IMR-90 (cell line): ENCODE data around the gene KLHL17. TPM values are rescaled to one million over a fixed set of nuclear protein-coding genes. Genes with fewer than 3 reads are reported as not detected.
"Not testable (repeated sequence)": the region's sequence is repeated elsewhere in the genome, so short reads cannot be mapped to it uniquely, and the experiment has no call there.

Experiments
- ATAC-seq: fragments of 200-7000 bp; cut with Tn5 transposase; 2 replicates; pipeline ENCODE4 v1.9.1; 2020; ENCODE audit warnings: low read depth, mild to moderate bottlenecking, moderate library complexity
- BruUV-seq: library from RNA; stranded (reverse); fragments of 400-500 nt; replicated peaks from 2 replicates; lab custom pipeline; 2021; lab: Mats Ljungman, UMichigan
- CTCF ChIA-PET: fragments of 300-600 bp; formaldehyde crosslinking; extraction: SDS; loops from one replicate; lab custom pipeline; 2021; ENCODE audit warnings: antibody characterized with exemption; lab: Yijun Ruan, JAX
- POLR2A ChIA-PET: fragments of 300-600 bp; sonication (Branson Sonifier 250); formaldehyde crosslinking; loops from one replicate; lab custom pipeline; 2022; ENCODE audit warnings: antibody characterized with exemption; ENCODE audit not compliant: unreplicated experiment; lab: Charles Lee
- DNase-seq: peaks from one replicate; pipeline ENCODE4 v3.0.0; 2013
- H2AFZ ChIP-seq: replicated peaks from 2 replicates; pipeline ENCODE3; 2013; ENCODE audit warnings: low read length, mild to moderate bottlenecking; ENCODE audit not compliant: poor library complexity
- H2AK5ac ChIP-seq: 2 replicates; pipeline ENCODE4 v1.6.1; 2013; ENCODE audit warnings: low read depth, low read length, inconsistent platforms
- H2AK9ac ChIP-seq: replicated peaks from 2 replicates; pipeline ENCODE3; 2013; ENCODE audit warnings: mild to moderate bottlenecking, low read depth, low read length, moderate library complexity; ENCODE audit not compliant: poor library complexity
- H2BK120ac ChIP-seq: 2 replicates; pipeline ENCODE4 v1.6.1; 2013; ENCODE audit warnings: low read depth, low read length, inconsistent platforms
- H2BK15ac ChIP-seq: 3 replicates; pipeline ENCODE4 v1.6.1; 2013; ENCODE audit warnings: low read depth, low read length, inconsistent platforms
- H2BK20ac ChIP-seq: 2 replicates; pipeline ENCODE4 v1.6.1; 2013; ENCODE audit warnings: low read depth, mild to moderate bottlenecking, inconsistent platforms, low read length, moderate library complexity
- H2BK5ac ChIP-seq: 2 replicates; pipeline ENCODE4 v1.6.1; 2013; ENCODE audit warnings: mild to moderate bottlenecking, low read depth, low read length, inconsistent platforms; ENCODE audit not compliant: poor library complexity, severe bottlenecking
- H3K14ac ChIP-seq: replicated peaks from 2 replicates; pipeline ENCODE4 v1.6.1; 2013; ENCODE audit warnings: low read depth, low read length, inconsistent platforms
- H3K18ac ChIP-seq: 2 replicates; pipeline ENCODE4 v1.6.1; 2013; ENCODE audit warnings: low read depth, low read length, control low read depth
- H3K23ac ChIP-seq: 2 replicates; pipeline ENCODE4 v1.6.1; 2013; ENCODE audit warnings: low read depth, low read length, inconsistent platforms
- H3K27ac ChIP-seq: 2 replicates; pipeline ENCODE4 v1.5.1; 2013; ENCODE audit warnings: mild to moderate bottlenecking, control low read depth, low read length; ENCODE audit not compliant: insufficient read depth
- H3K27me3 ChIP-seq: 2 replicates; pipeline ENCODE4 v1.6.1; 2013; ENCODE audit warnings: low read length; ENCODE audit not compliant: control insufficient read depth, insufficient read depth
- H3K36me3 ChIP-seq: 2 replicates; pipeline ENCODE4 v1.6.1; 2013; ENCODE audit warnings: low read length, mixed read lengths; ENCODE audit not compliant: control insufficient read depth, insufficient read depth
- H3K4ac ChIP-seq: 2 replicates; pipeline ENCODE4 v1.6.1; 2013; ENCODE audit warnings: low read depth, low read length, inconsistent platforms
- H3K4me1 ChIP-seq: 2 replicates; pipeline ENCODE4 v1.6.1; 2013; ENCODE audit warnings: low read length, mixed read lengths; ENCODE audit not compliant: control insufficient read depth, insufficient read depth
- H3K4me2 ChIP-seq: 2 replicates; pipeline ENCODE4 v1.6.1; 2013; ENCODE audit warnings: low read depth, mild to moderate bottlenecking, control low read depth, low read length, moderate library complexity
- H3K4me3 ChIP-seq: 2 replicates; pipeline ENCODE4 v1.5.1; 2013; ENCODE audit warnings: low read depth, mild to moderate bottlenecking, control low read depth, low read length, moderate library complexity; ENCODE audit not compliant: insufficient read depth
- H3K56ac ChIP-seq: 2 replicates; pipeline ENCODE4 v1.6.1; 2013; ENCODE audit warnings: low read length, inconsistent platforms; ENCODE audit not compliant: insufficient read depth; ENCODE audit errors: extremely low read depth
- H3K79me1 ChIP-seq, 2 experiments: 2 replicates each; pipeline ENCODE4 v1.6.1; 2013; ENCODE audit warnings: low read length in 2 of 2, inconsistent platforms in 1 of 2, low read depth in 1 of 2
- H3K9ac ChIP-seq: 2 replicates; pipeline ENCODE4 v1.6.1; 2013; ENCODE audit warnings: low read depth, low read length, control low read depth
- H3K9me1 ChIP-seq: 2 replicates; pipeline ENCODE4 v1.6.1; 2013; ENCODE audit warnings: low read length, inconsistent platforms; ENCODE audit not compliant: insufficient read depth
- H3K9me3 ChIP-seq: 2 replicates; pipeline ENCODE4 v1.6.1; 2013; ENCODE audit warnings: low read length; ENCODE audit not compliant: control insufficient read depth, insufficient read depth
- H4K20me1 ChIP-seq: 2 replicates; pipeline ENCODE4 v1.6.1; 2013; ENCODE audit warnings: low read length, inconsistent platforms; ENCODE audit not compliant: insufficient read depth
- H4K5ac ChIP-seq: 2 replicates; pipeline ENCODE4 v1.6.1; 2013; ENCODE audit warnings: mild to moderate bottlenecking, low read depth, low read length, control low read depth
- H4K8ac ChIP-seq, 2 experiments: 2 replicates each; pipeline ENCODE4 v1.6.1; 2013; ENCODE audit warnings: low read depth in 2 of 2, low read length in 2 of 2, control low read depth in 1 of 2, inconsistent platforms in 1 of 2
- H4K91ac ChIP-seq: 2 replicates; pipeline ENCODE4 v1.6.1; 2013; ENCODE audit warnings: low read depth, low read length, inconsistent platforms; ENCODE audit not compliant: insufficient read depth
- RAD21 ChIP-seq: IDR thresholded peaks from 2 replicates; pipeline ENCODE4 v1.6.1; 2012; ENCODE audit warnings: low read length, improper control_type of control experiment
- RFX5 ChIP-seq: IDR thresholded peaks from 2 replicates; pipeline ENCODE4 v1.8.0; 2012; ENCODE audit warnings: low read depth, mild to moderate bottlenecking, low read length, moderate library complexity
- WGBS, 2 experiments: methylation state at CpG; one replicate each; pipeline versions ENCODE4 v1.1.5 to v1.1.7; 2013; ENCODE audit warnings: missing lambda C conversion rate in 2 of 2; ENCODE audit not compliant: insufficient read length in 1 of 2; ENCODE audit errors: extremely low coverage in 2 of 2; 5-methylcytosine and 5-hydroxymethylcytosine counted together
- dilution Hi-C: fragments of 300-500 bp; cut with HindIII; formaldehyde crosslinking; loops from one replicate; pipeline ENCODE4 v1.14.3; 2018; ENCODE audit warnings: low sequenced_read_pairs; ENCODE audit not compliant: unreplicated experiment
- in situ Hi-C: fragments of 300-500 bp; cut with MboI; formaldehyde crosslinking; loops from 3 replicates; pipeline ENCODE4 v1.14.3; 2019; ENCODE audit warnings: low sequenced_read_pairs, inconsistent platforms, mixed read lengths
- intact Hi-C: fragments of 100-400 bp; cut with micrococcal nuclease; formaldehyde crosslinking; loops from 2 replicates; pipeline ENCODE4 v1.10.0; 2022
- polyA plus RNA-seq, 3 experiments: library from polyadenylated mRNA; depleted of rRNA; stranded (reverse); fragments of >200 nt; gene quantifications; 2 replicates each; pipeline ENCODE4 v1.2.3, GENCODE V29; 2012; ENCODE audit warnings: low replicate concordance in 1 of 3
- total RNA-seq: library from RNA; depleted of rRNA; stranded (reverse); fragments of >200 nt; gene quantifications from 2 replicates; pipeline ENCODE4 v1.2.3, GENCODE V29; 2012

Gene KLHL17
- total and polyA plus RNA-seq, 2 of the 4 experiments (the other 2 are of a cell fraction): 3.4 to 41.0 TPM

- TF ChIP-seq RFX5 (no peak), RAD21 (no peak)
Measured at GRCh38 chr1:945688-946556, 14.5 kb upstream of the KLHL17 start (continued).

GRCh38 chr1:946811-947210 is 13.6 kb upstream of the KLHL17 start:
- H2AK5ac ChIP-seq, intact Hi-C loops, H3K4me2 ChIP-seq, H4K5ac ChIP-seq, DNase-seq, H2AK9ac ChIP-seq, H2BK15ac ChIP-seq, H3K14ac ChIP-seq, H3K27me3 ChIP-seq, H2AFZ ChIP-seq, POLR2A ChIA-PET, H3K4me3 ChIP-seq, CTCF ChIA-PET, H4K8ac ChIP-seq, H3K23ac ChIP-seq, H4K91ac ChIP-seq, H2BK5ac ChIP-seq, H3K9ac ChIP-seq, H3K4ac ChIP-seq, H3K27ac ChIP-seq, ATAC-seq, dilution Hi-C loops, H3K9me1 ChIP-seq, H3K9me3 ChIP-seq, H2BK120ac ChIP-seq, H3K18ac ChIP-seq, H2BK20ac ChIP-seq, BruUV-seq, in situ Hi-C loops, H3K56ac ChIP-seq: not testable (repeated sequence)
- Histone ChIP-seq H3K79me1 (peaks cover 9 to 15% of the 10 kb centered on the region in 2 experiments), H4K20me1 (peaks cover 24% of the 10 kb centered on the region), H3K4me1 (peaks cover 26% of the 10 kb centered on the region), H3K36me3 (peaks cover 55% of the 10 kb centered on the region)
- WGBS, 2 experiments: 90% methylated on average over 5 of the region's 13 CpGs; no CpG with 5 or more reads in 1 of the 2 experiments
